SU-DHL-6 (cell line): ENCODE measurements around the gene PHAX.

Experiments
- H2AFZ ChIP-seq: fragments of 200-600 bp; sonication (generic); 2 replicates; pipeline ENCODE4 v1.6.1; 2014; ENCODE audit warnings: low read depth, mild to moderate bottlenecking, moderate library complexity, mixed read lengths, antibody characterized with exemption, low read length; ENCODE audit not compliant: severe bottlenecking
- H3F3A ChIP-seq: fragments of 200-600 bp; shearing (Covaris generic); 2 replicates; pipeline ENCODE4 v1.6.0; 2016; ENCODE audit warnings: antibody characterized with exemption, mild to moderate bottlenecking; ENCODE audit not compliant: insufficient read depth
- H3K27ac ChIP-seq: fragments of 200-600 bp; sonication (generic); 2 replicates; pipeline ENCODE4 v1.5.1; 2016; ENCODE audit warnings: low read depth, mild to moderate bottlenecking, low read length, moderate library complexity, mixed read lengths
- H3K27me3 ChIP-seq: fragments of 200-600 bp; sonication (generic), shearing (Covaris generic); 2 replicates; pipeline ENCODE4 v1.6.0; 2014; ENCODE audit warnings: mild to moderate bottlenecking, low read length
- H3K36me3 ChIP-seq: fragments of 200-600 bp; sonication (generic); 2 replicates; pipeline ENCODE4 v1.6.1; 2014; ENCODE audit warnings: mild to moderate bottlenecking, low read length, mixed read lengths
- H3K4me2 ChIP-seq: fragments of 300-600, 200-600 bp; shearing (Covaris generic), sonication (generic); 2 replicates; pipeline ENCODE4 v1.6.0; 2014; ENCODE audit warnings: low read length, low read depth, mild to moderate bottlenecking; ENCODE audit not compliant: poor library complexity, severe bottlenecking
- H3K4me3 ChIP-seq: fragments of 200-600 bp; sonication (generic); 2 replicates; pipeline ENCODE4 v1.5.1; 2014; ENCODE audit warnings: antibody characterized with exemption, low read length, mild to moderate bottlenecking, mixed read lengths; ENCODE audit not compliant: insufficient read depth, poor library complexity, severe bottlenecking
- H3K79me2 ChIP-seq: fragments of 200-600 bp; sonication (generic); 2 replicates; pipeline ENCODE4 v1.6.1; 2014; ENCODE audit warnings: mild to moderate bottlenecking, low read length, moderate library complexity; ENCODE audit not compliant: insufficient read depth
- H3K9ac ChIP-seq: fragments of 200-600 bp; sonication (generic); 2 replicates; pipeline ENCODE4 v1.7.0; 2014; ENCODE audit warnings: mild to moderate bottlenecking, low read length
- H3K9me2 ChIP-seq: fragments of 200-600 bp; sonication (generic); replicated peaks from 2 replicates; pipeline ENCODE4 v1.6.1; 2014; ENCODE audit warnings: low read length; ENCODE audit not compliant: insufficient read depth
- H3K9me3 ChIP-seq: fragments of 200-600 bp; sonication (generic); 2 replicates; pipeline ENCODE4 v1.6.1; 2014; ENCODE audit warnings: low read length, mixed read lengths; ENCODE audit not compliant: insufficient read depth
- H4K20me1 ChIP-seq: fragments of 200-600 bp; sonication (generic); 2 replicates; pipeline ENCODE4 v1.6.1; 2014; ENCODE audit warnings: low read depth, mild to moderate bottlenecking, antibody characterized with exemption, low read length, moderate library complexity, mixed read lengths
- EZH2phosphoT487 ChIP-seq: fragments of 200-600 bp; sonication (generic), shearing (Covaris generic); conservative IDR thresholded peaks from 2 replicates; pipeline ENCODE4 v1.6.1; 2018; ENCODE audit warnings: mild to moderate bottlenecking, antibody characterized with exemption, low read length, moderate library complexity, mixed read lengths
- TF ChIP-seq, protein P1 (sequence below): fragments of 200-600 bp; sonication (generic); IDR thresholded peaks from one replicate; pipeline ENCODE4 v1.5.1; 2017; ENCODE audit warnings: antibody characterized with exemption, mild to moderate bottlenecking, low read length, moderate library complexity; ENCODE audit not compliant: insufficient read depth, poor library complexity, severe bottlenecking

Gene PHAX

GRCh38 chr5:126650463-126650862 is 49.7 kb downstream of the PHAX start:
- H3K27ac ChIP-seq: no peak overlapping the region
- TF ChIP-seq, protein P1, sequence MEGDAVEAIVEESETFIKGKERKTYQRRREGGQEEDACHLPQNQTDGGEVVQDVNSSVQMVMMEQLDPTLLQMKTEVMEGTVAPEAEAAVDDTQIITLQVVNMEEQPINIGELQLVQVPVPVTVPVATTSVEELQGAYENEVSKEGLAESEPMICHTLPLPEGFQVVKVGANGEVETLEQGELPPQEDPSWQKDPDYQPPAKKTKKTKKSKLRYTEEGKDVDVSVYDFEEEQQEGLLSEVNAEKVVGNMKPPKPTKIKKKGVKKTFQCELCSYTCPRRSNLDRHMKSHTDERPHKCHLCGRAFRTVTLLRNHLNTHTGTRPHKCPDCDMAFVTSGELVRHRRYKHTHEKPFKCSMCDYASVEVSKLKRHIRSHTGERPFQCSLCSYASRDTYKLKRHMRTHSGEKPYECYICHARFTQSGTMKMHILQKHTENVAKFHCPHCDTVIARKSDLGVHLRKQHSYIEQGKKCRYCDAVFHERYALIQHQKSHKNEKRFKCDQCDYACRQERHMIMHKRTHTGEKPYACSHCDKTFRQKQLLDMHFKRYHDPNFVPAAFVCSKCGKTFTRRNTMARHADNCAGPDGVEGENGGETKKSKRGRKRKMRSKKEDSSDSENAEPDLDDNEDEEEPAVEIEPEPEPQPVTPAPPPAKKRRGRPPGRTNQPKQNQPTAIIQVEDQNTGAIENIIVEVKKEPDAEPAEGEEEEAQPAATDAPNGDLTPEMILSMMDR: no peak
- no peak for TF ChIP-seq EZH2phosphoT487

GRCh38 chr5:126651013-126651577 is 50.3 kb downstream of the PHAX start:
- no peaks in the 10 kb centered on the region for H3K9me2 ChIP-seq
- no peaks in the 10 kb centered on the region for H3K9me3 ChIP-seq
- no peak overlapping the region for H2AFZ ChIP-seq
- H3K9ac ChIP-seq: no peak overlapping the region
- H3K27me3 ChIP-seq: no peaks in the 10 kb centered on the region
- H3K79me2 ChIP-seq: no peaks in the 10 kb centered on the region
- H3K4me3 ChIP-seq: no peak overlapping the region
- no peak overlapping the region for H3K27ac ChIP-seq
- no peaks in the 10 kb centered on the region for H4K20me1 ChIP-seq
- no peaks in the 10 kb centered on the region for H3K36me3 ChIP-seq
- no peak for TF ChIP-seq EZH2phosphoT487
- no peaks in the 10 kb centered on the region for H3F3A ChIP-seq
- no peak overlapping the region for H3K4me2 ChIP-seq

More at GRCh38 chr5:126650463-126650862, 49.7 kb downstream of the PHAX start:
- H3K27me3 ChIP-seq: no peaks in the 10 kb centered on the region
- H3K9me3 ChIP-seq: peaks cover 2% of the 10 kb centered on the region; the same call in 1 of the 2 replicates
- H4K20me1 ChIP-seq: no peaks in the 10 kb centered on the region
- no peak overlapping the region for H3K4me3 ChIP-seq
- no peaks in the 10 kb centered on the region for H3K79me2 ChIP-seq
- H3K36me3 ChIP-seq: 0 out of 2 replicates have a peak, but pooled peaks cover 2% of the 10 kb centered on the region
- H3K9ac ChIP-seq: no peak overlapping the region
- H3K9me2 ChIP-seq: no peaks in the 10 kb centered on the region
- H3K4me2 ChIP-seq: no peak overlapping the region
- no peaks in the 10 kb centered on the region for H3F3A ChIP-seq
- H2AFZ ChIP-seq: no peak overlapping the region

- no peak for TF ChIP-seq EZH2phosphoT487
- TF ChIP-seq, protein P1: peak; percentile 83
- H3K9me3 ChIP-seq: no peaks in the 10 kb centered on the region
- H3K4me3 ChIP-seq: no peak overlapping the region
- no peaks in the 10 kb centered on the region for H3K27me3 ChIP-seq
- H3F3A ChIP-seq: no peaks in the 10 kb centered on the region
- no peaks in the 10 kb centered on the region for H3K36me3 ChIP-seq
- H3K27ac ChIP-seq: no peak overlapping the region
- no peak overlapping the region for H3K9ac ChIP-seq
- H2AFZ ChIP-seq: no peak overlapping the region
- H4K20me1 ChIP-seq: no peaks in the 10 kb centered on the region
- H3K79me2 ChIP-seq: no peaks in the 10 kb centered on the region
- no peaks in the 10 kb centered on the region for H3K9me2 ChIP-seq
- H3K4me2 ChIP-seq: no peak overlapping the region
Observed at GRCh38 chr5:126656401-126657007, 55.8 kb downstream of the PHAX start.

GRCh38 chr5:126658561-126658960 is 57.8 kb downstream of the PHAX start:
- no peak overlapping the region for H3K4me2 ChIP-seq
- TF ChIP-seq, protein P1: no peak
- no peaks in the 10 kb centered on the region for H3F3A ChIP-seq
- no peak overlapping the region for H3K9ac ChIP-seq
- H3K9me2 ChIP-seq: no peaks in the 10 kb centered on the region
- H4K20me1 ChIP-seq: no peaks in the 10 kb centered on the region
- no peaks in the 10 kb centered on the region for H3K36me3 ChIP-seq
- H2AFZ ChIP-seq: no peak overlapping the region
- H3K9me3 ChIP-seq: no peaks in the 10 kb centered on the region
- no peak overlapping the region for H3K4me3 ChIP-seq
- H3K27me3 ChIP-seq: no peaks in the 10 kb centered on the region
- H3K79me2 ChIP-seq: no peaks in the 10 kb centered on the region
- no peak overlapping the region for H3K27ac ChIP-seq
